Measurements from ENCODE around the gene UCN2. TPM values are rescaled to one million over a fixed set of nuclear protein-coding genes. Genes with fewer than 3 reads are reported as not detected.
"Not testable (repeated sequence)": the region's sequence is repeated elsewhere in the genome, so short reads cannot be mapped to it uniquely, and the experiment has no call there.

The UCN2 gene
- total RNA-seq, 4 donors from 2014 or later, result 2.6 to 5.3 (median 3.4) TPM

DNA sequence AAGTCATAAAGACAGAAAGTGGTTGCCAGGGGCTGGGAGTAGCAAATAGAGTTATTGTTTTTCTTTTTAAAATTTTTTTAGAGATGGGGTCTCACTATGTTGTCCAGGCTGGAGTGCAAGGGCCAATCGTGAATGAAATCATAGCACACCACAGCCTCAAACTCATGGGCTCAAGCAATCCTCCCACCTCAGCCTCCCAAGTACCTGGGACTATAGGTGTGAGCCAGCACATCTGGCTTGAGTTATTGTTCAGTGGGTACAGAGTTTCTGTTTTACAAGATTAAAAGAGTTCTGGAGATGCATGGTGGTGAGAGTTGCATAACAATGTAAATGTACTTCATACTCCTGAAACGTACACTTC lies 30.6 kb downstream of the UCN2 start:
- Histone ChIP-seq H3K4me1 (peaks cover 2 to 19% (median 7%) of the 10 kb centered on the region in 3 donors), H3K27me3 (no peaks in the 10 kb centered on the region), H3K4me3 (no peak overlapping the region), H3K9me3 (no peaks in the 10 kb centered on the region), H3K27ac (no peak overlapping the region), H3K36me3 (peaks cover 0 to 74% (median under 1%) of the 10 kb centered on the region in 3 donors)
- no peak for TF ChIP-seq POLR2A (IDR thresholded peaks at IDR 0.05)
- DNase-seq, result no peak
- intact Hi-C loops (cut with DNase I), result no loop called here
- WGBS, 2 donors, result 83 to 90% methylated on average over 2 of the region's 2 CpGs

DNA sequence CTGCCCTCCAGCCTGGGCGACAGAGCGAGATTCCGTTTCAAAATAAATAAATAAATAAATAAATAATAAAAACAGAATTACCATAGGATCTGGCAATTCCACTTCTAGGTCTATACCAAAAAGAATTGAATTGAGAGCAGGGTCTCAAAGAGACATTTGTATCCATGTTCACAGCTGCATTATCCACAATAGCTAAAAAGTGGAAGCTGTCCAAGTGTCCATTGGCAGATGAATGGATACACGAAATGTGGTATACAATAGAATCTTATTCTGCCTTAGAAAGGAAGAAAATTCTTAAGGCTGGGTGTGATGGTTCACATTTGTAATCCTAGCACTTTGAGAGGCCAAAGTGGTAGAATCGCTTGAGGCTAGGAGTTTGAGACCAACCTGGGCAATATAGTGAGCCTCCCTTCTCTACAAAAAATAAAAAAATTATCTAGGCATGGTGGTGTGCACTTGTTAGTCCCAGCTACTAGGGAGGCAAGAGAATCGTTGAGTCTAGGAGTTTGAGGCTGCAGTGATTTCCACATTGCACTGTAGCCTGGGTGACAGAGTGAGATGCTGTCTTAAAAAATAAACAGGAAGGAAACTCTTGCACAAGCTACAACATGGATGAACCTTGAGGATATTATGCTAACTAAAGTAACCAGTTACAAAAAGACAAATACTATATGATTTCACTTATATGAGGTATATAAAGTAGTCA lies 31.2 kb downstream of the UCN2 start:
- 87% methylated on average over 6 of the region's 6 CpGs for WGBS, 2 donors
- no peak for DNase-seq
- H3K27ac ChIP-seq, result no peak overlapping the region

DNA sequence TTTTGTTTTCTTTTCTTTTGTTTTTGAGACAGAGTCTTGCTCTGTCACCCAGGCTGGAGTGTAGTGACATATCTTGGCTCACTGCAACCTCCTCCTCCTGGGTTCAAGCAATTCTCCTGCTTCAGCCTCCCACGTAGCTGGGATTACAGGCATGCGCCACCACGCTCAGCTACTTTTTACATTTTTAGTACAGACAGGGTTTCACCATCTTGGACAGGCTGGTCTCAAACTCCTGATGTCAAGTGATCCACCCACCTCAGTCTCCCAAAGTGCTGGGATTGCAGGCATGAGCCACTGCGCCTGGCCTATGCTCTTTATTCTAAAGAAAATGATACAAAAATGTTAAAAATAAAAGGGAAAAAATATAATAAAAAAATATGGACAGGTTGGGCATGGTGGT lies 32.9 kb downstream of the UCN2 start:
- H3K4me3 ChIP-seq; H3K9me3 ChIP-seq; H3K4me1 ChIP-seq; DNase-seq; H3K27ac ChIP-seq; H3K27me3 ChIP-seq; intact Hi-C loops (cut with DNase I): not testable (repeated sequence)
- WGBS, 2 donors, result 87 to 96% methylated on average over 4 of the region's 4 CpGs
- peaks cover 0 to 70% (median 0%) of the 10 kb centered on the region in 3 donors for H3K36me3 ChIP-seq

More for the DNA sequence above, 31.2 kb downstream of the UCN2 start:
- H3K9me3 ChIP-seq, result no peaks in the 10 kb centered on the region
- intact Hi-C loops (cut with DNase I), result no loop called here
- TF ChIP-seq, protein P1, sequence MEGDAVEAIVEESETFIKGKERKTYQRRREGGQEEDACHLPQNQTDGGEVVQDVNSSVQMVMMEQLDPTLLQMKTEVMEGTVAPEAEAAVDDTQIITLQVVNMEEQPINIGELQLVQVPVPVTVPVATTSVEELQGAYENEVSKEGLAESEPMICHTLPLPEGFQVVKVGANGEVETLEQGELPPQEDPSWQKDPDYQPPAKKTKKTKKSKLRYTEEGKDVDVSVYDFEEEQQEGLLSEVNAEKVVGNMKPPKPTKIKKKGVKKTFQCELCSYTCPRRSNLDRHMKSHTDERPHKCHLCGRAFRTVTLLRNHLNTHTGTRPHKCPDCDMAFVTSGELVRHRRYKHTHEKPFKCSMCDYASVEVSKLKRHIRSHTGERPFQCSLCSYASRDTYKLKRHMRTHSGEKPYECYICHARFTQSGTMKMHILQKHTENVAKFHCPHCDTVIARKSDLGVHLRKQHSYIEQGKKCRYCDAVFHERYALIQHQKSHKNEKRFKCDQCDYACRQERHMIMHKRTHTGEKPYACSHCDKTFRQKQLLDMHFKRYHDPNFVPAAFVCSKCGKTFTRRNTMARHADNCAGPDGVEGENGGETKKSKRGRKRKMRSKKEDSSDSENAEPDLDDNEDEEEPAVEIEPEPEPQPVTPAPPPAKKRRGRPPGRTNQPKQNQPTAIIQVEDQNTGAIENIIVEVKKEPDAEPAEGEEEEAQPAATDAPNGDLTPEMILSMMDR (IDR thresholded peaks at IDR 0.05), result no peak
- no peak for TF ChIP-seq POLR2A (IDR thresholded peaks at IDR 0.05)
- H3K4me3 ChIP-seq, result no peak overlapping the region
- H3K4me1 ChIP-seq, result peaks cover 2 to 19% (median 7%) of the 10 kb centered on the region in 3 donors
- H3K27me3 ChIP-seq, result no peaks in the 10 kb centered on the region
- peaks cover 0 to 74% (median 0%) of the 10 kb centered on the region in 3 donors for H3K36me3 ChIP-seq

DNA sequence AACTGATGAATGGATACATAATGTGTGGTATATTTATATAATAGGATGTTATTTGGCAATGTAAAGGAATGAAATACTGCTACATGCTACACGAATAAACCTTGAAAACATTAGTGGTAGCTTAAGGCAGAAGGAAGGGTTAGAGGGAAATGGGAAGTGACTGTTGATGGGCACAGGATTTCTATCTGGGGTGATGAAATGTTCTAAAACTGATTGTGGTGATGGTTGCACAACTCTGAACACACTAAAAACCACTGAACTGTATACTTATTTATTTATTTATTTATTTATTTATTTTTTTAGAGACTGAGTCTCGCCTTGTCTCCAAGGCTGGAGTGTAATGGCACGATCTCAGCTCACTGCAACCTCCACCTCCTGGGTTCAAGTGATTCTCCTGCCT lies 34.8 kb downstream of the UCN2 start:
- WGBS, 2 donors, result 76% methylated on average over 3 of the region's 3 CpGs
- intact Hi-C loops (cut with DNase I), result no loop called here
- no peak overlapping the region for H3K4me3 ChIP-seq
- H3K27ac ChIP-seq, result no peak overlapping the region
- TF ChIP-seq, protein P1 (IDR thresholded peaks at IDR 0.05), result no peak
- no peak for TF ChIP-seq POLR2A (IDR thresholded peaks at IDR 0.05)
- no peak for DNase-seq
- no peaks in the 10 kb centered on the region for H3K27me3 ChIP-seq
- H3K36me3 ChIP-seq, result peaks cover 0 to 69% (median 0%) of the 10 kb centered on the region in 3 donors
- H3K9me3 ChIP-seq, result no peaks in the 10 kb centered on the region
- no peaks in the 10 kb centered on the region for H3K4me1 ChIP-seq

DNA sequence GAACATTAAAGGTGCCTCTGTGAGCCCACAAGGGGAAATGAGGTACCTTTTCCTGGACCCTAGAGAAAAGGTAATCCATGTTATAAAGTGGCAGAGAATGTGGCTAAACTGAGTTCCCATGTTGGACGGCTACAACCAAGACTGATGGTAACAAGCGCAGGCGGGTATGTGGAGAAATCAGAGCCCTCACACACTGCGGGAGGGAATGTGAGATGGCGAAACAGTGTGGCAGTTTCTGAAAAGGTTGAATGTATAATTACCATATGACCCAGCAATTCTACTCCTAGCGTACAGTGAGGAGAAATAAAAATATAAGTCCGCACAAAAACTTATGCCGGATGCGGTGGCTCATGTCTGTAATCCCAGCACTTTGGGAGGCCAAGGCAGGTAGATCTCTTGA lies 35.5 kb downstream of the UCN2 start:
- Histone ChIP-seq H3K36me3 (peaks cover 0 to 68% (median 0%) of the 10 kb centered on the region in 3 donors), H3K9me3 (no peaks in the 10 kb centered on the region), H3K4me3 (no peak overlapping the region), H3K27me3 (no peaks in the 10 kb centered on the region), H3K27ac (no peak overlapping the region), H3K4me1 (no peaks in the 10 kb centered on the region)
- no peak for DNase-seq
- no peak for TF ChIP-seq POLR2A (IDR thresholded peaks at IDR 0.05)
- TF ChIP-seq, protein P1 (IDR thresholded peaks at IDR 0.05), result no peak
- intact Hi-C loops (cut with DNase I), result no loop called here
- WGBS, 2 donors, result 84 to 92% methylated on average over 9 of the region's 9 CpGs

DNA sequence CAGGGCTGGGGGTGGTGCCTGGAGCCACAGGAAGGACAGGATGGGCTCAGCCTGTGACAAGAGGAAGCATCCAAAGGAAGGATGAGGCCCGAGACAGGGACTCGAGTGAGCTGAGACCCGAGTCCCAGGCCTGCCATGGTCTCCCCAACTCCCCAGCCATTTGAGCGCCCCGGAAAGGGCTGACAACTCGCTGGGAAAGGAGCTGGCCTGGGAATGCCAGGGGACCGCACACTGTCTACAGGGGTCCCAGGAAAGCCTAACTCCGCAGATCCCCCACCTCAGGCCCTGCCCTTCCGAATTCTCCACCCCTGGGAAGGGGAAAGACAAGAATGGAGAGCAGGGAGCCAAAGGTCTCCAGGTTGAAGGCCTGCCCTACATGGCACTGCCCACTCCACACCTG lies 38.6 kb downstream of the UCN2 start:
- no peaks in the 10 kb centered on the region for H3K4me1 ChIP-seq
- DNase-seq, result no peak
- 86 to 92% methylated on average over 2 to 9 of the region's 9 CpGs for WGBS, 2 donors
- no peaks in the 10 kb centered on the region for H3K27me3 ChIP-seq
- intact Hi-C loops (cut with DNase I), result no loop called here
- no peak overlapping the region for H3K4me3 ChIP-seq
- no peaks in the 10 kb centered on the region for H3K9me3 ChIP-seq
- H3K36me3 ChIP-seq, result peaks cover 0 to 63% (median 0%) of the 10 kb centered on the region in 3 donors
- TF ChIP-seq, protein P1 (IDR thresholded peaks at IDR 0.05), result no peak
- no peak for TF ChIP-seq POLR2A (IDR thresholded peaks at IDR 0.05)
- H3K27ac ChIP-seq, result no peak overlapping the region
